ENCODE results near the gene CADM2. TPM values are rescaled to one million over a fixed set of nuclear protein-coding genes. Genes with fewer than 3 reads are reported as not detected.

Gene CADM2
- total RNA-seq, 1 experiment from 2014 or later = 0.64 TPM

- POLR2A ChIA-PET = no interaction called here
- Histone ChIP-seq H3K4me1 (ENCODE audit: control insufficient read depth, insufficient read depth, low read length) (no peaks in the 10 kb centered on the region), H3K27me3 (ENCODE audit: control insufficient read depth, insufficient read depth, low read length) (no peaks in the 10 kb centered on the region), H3K9me3 (ENCODE audit: control insufficient read depth, insufficient read depth, low read depth, low read length) (no peaks in the 10 kb centered on the region), H3K36me3 (ENCODE audit: control insufficient read depth, insufficient read depth, low read length) (no peaks in the 10 kb centered on the region), H3K4me3 (ENCODE audit: low read depth in 2 of 2, low read length in 2 of 2) (no peak overlapping the region), H3K27ac (ENCODE audit: low read length) (no peak overlapping the region)
- DNase-seq (ENCODE audit: low read depth, low spot score) = no peak
- TF ChIP-seq REST (IDR thresholded peaks at IDR 0.05; ENCODE audit: insufficient read depth in 1 of 2, low read depth in 2 of 2, low read length in 1 of 2) (no peak), POLR2AphosphoS5 (IDR thresholded peaks at IDR 0.05; ENCODE audit: low read depth, low read length) (no peak), CTCF (IDR thresholded peaks at IDR 0.05) (no peak), TCF7L2 (IDR thresholded peaks at IDR 0.05; ENCODE audit: low read depth, low read length) (no peak), SIN3A (IDR thresholded peaks at IDR 0.05; ENCODE audit: borderline replicate concordance, insufficient read depth, low read depth, low read length) (no peak)
- CTCF ChIA-PET = no interaction called here
- in situ Hi-C loops (cut with HindIII; ENCODE audit: low pct_unique_long_range_greater_than_20kb, low sequenced_read_pairs) (no loop called here), intact Hi-C loops (cut with micrococcal nuclease; ENCODE audit: unreplicated experiment) (loop anchor here (10.0 kb wide), 2 partner anchors 207 to 1027 kb away; no protein-coding TSS in a partner anchor)
- ATAC-seq = no peak
- BruUV-seq (replicated peaks) = no TSS peak
Measured at GRCh38 chr3:85571835-85572234, 613.0 kb downstream of the CADM2 start.

GRCh38 chr3:85572426-85572825, 613.6 kb downstream of the CADM2 start:
- intact Hi-C loops (cut with micrococcal nuclease; ENCODE audit: unreplicated experiment) (loop anchor here (10.0 kb wide), 2 partner anchors 208 to 1028 kb away; no protein-coding TSS in a partner anchor), in situ Hi-C loops (cut with HindIII; ENCODE audit: low pct_unique_long_range_greater_than_20kb, low sequenced_read_pairs) (no loop called here)
- no peaks in the 10 kb centered on the region for H3K27me3 ChIP-seq (ENCODE audit: control insufficient read depth, insufficient read depth, low read length)
- H3K4me1 ChIP-seq (ENCODE audit: control insufficient read depth, insufficient read depth, low read length) = no peaks in the 10 kb centered on the region
- H3K36me3 ChIP-seq (ENCODE audit: control insufficient read depth, insufficient read depth, low read length) = no peaks in the 10 kb centered on the region
- POLR2A ChIA-PET = no interaction called here
- DNase-seq (ENCODE audit: low read depth, low spot score) = no peak
- H3K4me3 ChIP-seq (ENCODE audit: low read depth in 2 of 2, low read length in 2 of 2) = no peak overlapping the region
- TF ChIP-seq CTCF (IDR thresholded peaks at IDR 0.05) (no peak), POLR2AphosphoS5 (IDR thresholded peaks at IDR 0.05; ENCODE audit: low read depth, low read length) (no peak), TCF7L2 (IDR thresholded peaks at IDR 0.05; ENCODE audit: low read depth, low read length) (no peak), REST (IDR thresholded peaks at IDR 0.05; ENCODE audit: insufficient read depth in 1 of 2, low read depth in 2 of 2, low read length in 1 of 2) (no peak), SIN3A (IDR thresholded peaks at IDR 0.05; ENCODE audit: borderline replicate concordance, insufficient read depth, low read depth, low read length) (no peak)
- BruUV-seq (replicated peaks) = no TSS peak
- H3K27ac ChIP-seq (ENCODE audit: low read length) = no peak overlapping the region
- no peaks in the 10 kb centered on the region for H3K9me3 ChIP-seq (ENCODE audit: control insufficient read depth, insufficient read depth, low read depth, low read length)
- CTCF ChIA-PET = no interaction called here
- no peak for ATAC-seq
